HG03469 (cell line): ENCODE data around the gene BTBD16.

ENCODE experiments used
- ATAC-seq: cut with Tn5 transposase; IDR thresholded peaks from one replicate; pipeline ENCODE4 v1.9.1; 2021; ENCODE audit warnings: mild to moderate bottlenecking, moderate library complexity, moderate number of reproducible peaks; ENCODE audit not compliant: unreplicated experiment

BTBD16 gene

GRCh38 chr10:122269059-122269687 is 1.9 kb upstream of the BTBD16 start:
- ATAC-seq = no peak

GRCh38 chr10:122273966-122274545 is 3.0 kb downstream of the BTBD16 start:
- no peak for ATAC-seq

GRCh38 chr10:122276611-122277208 is 5.6 kb downstream of the BTBD16 start:
- no peak for ATAC-seq

GRCh38 chr10:122277526-122278136 is 6.5 kb downstream of the BTBD16 start:
- no peak for ATAC-seq

- no peak for ATAC-seq
These were observed 8.6 kb downstream of the BTBD16 start for GRCh38 chr10:122279725-122280141.

GRCh38 chr10:122280156-122280555 is 9.1 kb downstream of the BTBD16 start:
- no peak for ATAC-seq

GRCh38 chr10:122281018-122281626 is 10.0 kb downstream of the BTBD16 start:
- no peak for ATAC-seq

GRCh38 chr10:122281751-122282150 is 10.7 kb downstream of the BTBD16 start:
- no peak for ATAC-seq

GRCh38 chr10:122282253-122282671 is 11.2 kb downstream of the BTBD16 start:
- no peak for ATAC-seq

GRCh38 chr10:122282909-122283308 is 11.8 kb downstream of the BTBD16 start:
- no peak for ATAC-seq

GRCh38 chr10:122285506-122286444 is 14.7 kb downstream of the BTBD16 start:
- ATAC-seq = no peak

- no peak for ATAC-seq
These were observed 15.8 kb downstream of the BTBD16 start for GRCh38 chr10:122286867-122287266.

- no peak for ATAC-seq
These were observed 16.5 kb downstream of the BTBD16 start for GRCh38 chr10:122287570-122287969.

- ATAC-seq = no peak
These were observed 17.2 kb downstream of the BTBD16 start for GRCh38 chr10:122288262-122288661.

GRCh38 chr10:122288917-122289316 is 17.8 kb downstream of the BTBD16 start:
- no peak for ATAC-seq

GRCh38 chr10:122290334-122290733 is 19.2 kb downstream of the BTBD16 start:
- no peak for ATAC-seq

- ATAC-seq = no peak
These were observed 19.9 kb downstream of the BTBD16 start for GRCh38 chr10:122290833-122291532.

GRCh38 chr10:122291739-122292138 is 20.6 kb downstream of the BTBD16 start:
- no peak for ATAC-seq

GRCh38 chr10:122292376-122292775 is 21.3 kb downstream of the BTBD16 start:
- ATAC-seq = no peak
